Ramos (cell line): ENCODE results near the gene IL22RA1.

Experiments used
- in situ Hi-C: fragments of 300-500 bp; cut with MboI; formaldehyde crosslinking; loops from one replicate; pipeline ENCODE4 v1.14.3; 2022; ENCODE audit warnings: low sequenced_read_pairs; ENCODE audit not compliant: unreplicated experiment

The IL22RA1 gene

DNA sequence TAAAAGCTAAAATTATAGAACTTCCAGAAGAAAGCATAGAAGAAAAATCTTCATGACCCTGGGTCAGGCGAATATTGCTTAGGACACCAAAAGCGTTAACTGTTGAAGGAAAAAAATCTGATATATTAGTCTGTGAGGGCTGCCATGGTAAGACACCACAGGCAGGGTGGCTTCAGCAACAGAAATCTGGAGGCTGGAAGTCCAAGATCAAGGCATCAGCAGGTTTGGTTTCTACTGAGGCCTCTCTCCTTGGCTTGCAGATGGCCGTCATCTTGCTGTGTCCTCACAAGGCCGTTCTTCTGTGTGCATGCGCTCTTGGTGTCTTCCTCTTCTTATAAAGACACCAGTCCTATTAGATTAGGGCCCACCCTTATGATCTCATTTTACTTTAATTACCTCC is 29.7 kb upstream of the IL22RA1 start:
- in situ Hi-C loops: no loop called here

GRCh38 chr1:24169286-24169685 is 26.3 kb upstream of the IL22RA1 start:
- in situ Hi-C loops: no loop called here

DNA sequence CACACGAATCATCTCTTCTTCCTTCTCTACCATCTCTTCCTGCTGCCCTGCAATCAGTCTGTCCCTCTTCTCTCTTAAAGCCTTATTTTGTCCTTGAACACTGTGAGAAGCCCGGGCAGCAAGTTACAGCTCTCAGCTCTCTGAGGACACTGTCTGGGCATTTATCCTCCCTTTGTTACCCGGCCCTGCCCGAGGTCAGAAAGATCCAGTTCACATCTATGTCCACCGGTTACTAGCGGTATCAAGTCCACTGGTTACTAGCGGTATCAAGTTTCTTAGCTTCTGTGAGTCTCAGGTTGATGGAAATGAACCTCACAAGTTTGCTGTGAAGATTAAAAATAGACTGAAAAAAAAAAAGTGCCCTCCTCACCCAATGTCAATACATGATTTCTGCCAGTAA is 25.3 kb upstream of the IL22RA1 start:
- in situ Hi-C loops: no loop called here

- in situ Hi-C loops: no loop called here
Measured at GRCh38 chr1:24167008-24167407, 24.1 kb upstream of the IL22RA1 start.

DNA sequence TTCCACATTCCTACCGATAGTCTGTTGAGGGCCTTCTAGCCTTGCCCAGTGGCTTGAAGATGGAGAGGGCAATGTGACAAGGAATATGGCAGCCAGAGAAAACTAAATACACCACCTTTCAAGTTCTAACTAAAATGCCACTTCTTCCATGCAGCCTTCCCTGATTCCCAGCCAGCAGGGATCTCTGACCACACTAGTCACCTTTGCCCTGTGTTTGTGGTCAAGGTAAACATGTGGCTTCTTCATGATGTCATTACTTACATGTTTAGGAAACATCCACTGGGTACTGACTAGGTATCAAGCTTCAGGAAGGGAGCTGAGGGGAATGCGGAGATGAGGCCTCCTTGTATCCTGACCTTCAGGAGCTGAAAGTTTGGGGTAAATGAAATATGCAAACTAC is 22.6 kb upstream of the IL22RA1 start:
- in situ Hi-C loops: no loop called here

GRCh38 chr1:24164004-24164403 is 21.1 kb upstream of the IL22RA1 start:
- in situ Hi-C loops: no loop called here

GRCh38 chr1:24162201-24162600 is 19.3 kb upstream of the IL22RA1 start:
- in situ Hi-C loops: no loop called here

GRCh38 chr1:24161270-24161669 is 18.3 kb upstream of the IL22RA1 start:
- in situ Hi-C loops: no loop called here

DNA sequence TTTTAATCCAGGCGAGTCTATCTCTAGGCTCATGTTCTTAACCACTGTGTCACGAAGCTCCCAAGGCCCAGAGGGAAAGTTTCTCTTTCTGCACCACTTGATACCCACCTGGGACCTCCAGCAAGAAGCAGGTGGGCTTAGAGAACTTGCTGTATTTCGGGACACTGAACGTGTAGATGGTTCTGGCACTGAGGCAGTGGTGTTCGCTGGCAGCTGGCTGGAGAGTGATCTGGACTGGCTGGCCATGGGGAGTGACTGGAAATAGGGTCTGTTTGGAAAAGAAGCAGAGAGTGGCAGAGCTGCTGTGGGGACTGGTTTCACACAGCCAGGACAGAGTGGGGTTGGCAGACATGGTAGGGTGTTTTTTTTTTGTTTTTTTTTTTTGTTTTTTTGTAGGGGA is 16.4 kb upstream of the IL22RA1 start:
- in situ Hi-C loops: no loop called here

GRCh38 chr1:24157918-24158481 is 15.1 kb upstream of the IL22RA1 start:
- in situ Hi-C loops: no loop called here

DNA sequence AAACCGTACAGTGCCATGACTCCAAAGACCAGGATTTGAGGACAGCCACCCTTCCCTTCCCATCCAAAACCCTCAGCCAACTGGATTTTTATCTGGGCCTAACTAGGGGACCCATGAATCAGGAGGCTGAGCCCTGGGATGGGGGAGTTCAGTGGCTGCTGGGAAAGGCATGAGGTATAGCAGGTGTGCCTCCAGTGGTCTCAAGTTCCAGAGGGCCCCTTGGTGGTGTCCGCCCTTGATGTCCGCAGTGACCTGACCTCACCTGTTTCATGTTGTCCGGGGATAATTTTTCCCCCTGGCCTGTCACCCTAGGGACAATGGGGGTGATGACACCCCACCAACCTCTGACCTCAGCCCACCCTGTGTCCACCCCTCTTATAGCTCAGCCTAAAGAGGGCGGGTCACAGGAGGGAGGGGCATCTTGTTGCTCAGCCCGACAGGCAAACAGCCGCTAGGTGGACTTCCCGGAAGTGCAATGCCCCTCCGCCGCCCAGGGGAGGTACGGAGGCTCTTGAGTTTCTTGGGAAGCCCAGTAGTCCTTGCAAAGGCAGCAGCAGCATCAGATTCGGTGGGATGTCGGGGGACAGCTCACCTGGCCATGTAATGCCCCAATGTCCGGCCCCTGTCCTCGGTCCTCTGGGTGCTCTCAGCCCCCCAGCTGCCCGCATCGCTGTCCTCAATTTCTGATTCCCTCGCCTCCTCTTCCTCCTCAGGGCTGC is 13.8 kb upstream of the IL22RA1 start:
- in situ Hi-C loops: no loop called here

GRCh38 chr1:24155011-24155782 is 12.3 kb upstream of the IL22RA1 start:
- in situ Hi-C loops: no loop called here

- in situ Hi-C loops: no loop called here
Measured at GRCh38 chr1:24154215-24154614, 11.3 kb upstream of the IL22RA1 start.

GRCh38 chr1:24152631-24153494 is 9.9 kb upstream of the IL22RA1 start:
- in situ Hi-C loops: no loop called here

DNA sequence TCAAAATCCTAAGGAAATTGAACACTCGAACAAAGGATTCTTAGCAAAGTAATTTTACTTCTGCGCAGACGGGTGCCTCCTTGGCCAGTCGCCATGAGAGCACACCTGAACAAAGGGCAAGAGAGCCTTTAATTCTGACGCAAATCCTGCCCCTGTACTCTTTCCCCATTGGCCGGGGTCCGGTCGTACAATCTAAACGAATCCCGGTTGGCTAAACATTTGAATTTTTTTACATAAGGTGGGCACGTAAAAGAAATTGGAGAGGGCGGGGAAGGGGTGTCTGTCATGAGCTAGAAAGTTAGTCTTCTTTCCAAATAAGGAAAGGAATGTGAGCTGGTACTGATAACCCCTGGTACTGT is 8.2 kb upstream of the IL22RA1 start:
- in situ Hi-C loops: no loop called here

DNA sequence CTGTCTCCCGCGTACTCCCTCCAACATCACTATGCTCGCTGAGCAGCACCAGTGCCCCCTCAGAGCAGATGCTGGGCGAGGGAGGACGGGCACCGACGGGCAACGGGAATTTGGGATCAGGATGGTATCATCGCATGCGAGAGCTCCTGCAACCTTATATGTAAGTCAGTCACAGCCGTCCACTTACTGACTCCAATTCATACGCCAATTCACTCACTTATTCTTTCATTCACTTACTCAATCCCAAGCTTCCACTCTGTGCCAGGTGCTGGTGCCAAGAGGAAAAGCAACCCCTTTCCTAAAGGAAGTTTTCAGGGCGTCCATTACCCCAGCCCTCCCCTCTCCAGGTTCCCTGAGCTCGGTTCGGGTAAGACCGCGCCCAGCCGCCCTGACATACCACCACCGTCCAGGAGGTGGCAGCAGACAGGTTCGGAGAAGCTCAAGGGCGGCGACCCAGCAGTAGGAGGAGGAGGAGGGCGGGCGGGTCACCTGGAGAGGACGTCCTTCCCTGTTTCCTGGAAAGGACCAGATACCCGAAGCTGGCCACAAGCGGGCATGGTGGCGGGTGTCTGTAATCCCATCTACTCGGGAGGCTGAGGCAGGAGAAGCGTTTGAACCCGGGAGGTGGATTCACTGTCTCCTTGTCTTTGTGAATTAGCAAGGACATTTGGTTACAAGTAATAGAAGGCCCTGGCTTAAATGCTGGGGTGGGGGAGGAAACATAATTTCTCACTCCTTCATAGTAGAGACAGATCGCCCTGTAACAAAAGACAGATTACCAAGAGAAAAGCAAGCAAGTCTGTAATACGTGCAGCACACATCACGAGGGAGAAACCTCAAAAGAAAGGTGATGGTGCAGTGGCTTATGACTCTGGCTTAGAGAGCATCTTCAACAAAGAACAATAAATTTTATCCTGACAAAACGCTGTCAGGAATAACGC is 7.6 kb upstream of the IL22RA1 start:
- in situ Hi-C loops: no loop called here

DNA sequence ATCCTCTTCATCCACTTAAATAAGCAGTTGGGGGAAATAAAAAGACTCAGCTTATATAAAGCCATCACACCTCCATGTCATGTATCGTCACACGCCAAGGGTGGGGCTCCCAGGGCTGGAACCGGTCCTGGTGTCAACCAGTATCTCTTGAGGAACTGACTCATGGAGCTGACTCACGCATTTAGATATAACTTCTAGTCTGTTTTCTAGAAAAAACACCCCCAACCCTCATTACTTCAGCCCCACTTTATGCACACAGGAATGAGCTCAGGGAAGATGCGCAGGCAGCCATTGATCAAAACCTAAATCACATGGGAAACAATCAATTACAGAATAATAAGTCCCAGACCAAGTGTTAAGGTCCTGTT is 6.9 kb upstream of the IL22RA1 start:
- in situ Hi-C loops: no loop called here

GRCh38 chr1:24147816-24148215 is 4.9 kb upstream of the IL22RA1 start:
- in situ Hi-C loops: no loop called here

DNA sequence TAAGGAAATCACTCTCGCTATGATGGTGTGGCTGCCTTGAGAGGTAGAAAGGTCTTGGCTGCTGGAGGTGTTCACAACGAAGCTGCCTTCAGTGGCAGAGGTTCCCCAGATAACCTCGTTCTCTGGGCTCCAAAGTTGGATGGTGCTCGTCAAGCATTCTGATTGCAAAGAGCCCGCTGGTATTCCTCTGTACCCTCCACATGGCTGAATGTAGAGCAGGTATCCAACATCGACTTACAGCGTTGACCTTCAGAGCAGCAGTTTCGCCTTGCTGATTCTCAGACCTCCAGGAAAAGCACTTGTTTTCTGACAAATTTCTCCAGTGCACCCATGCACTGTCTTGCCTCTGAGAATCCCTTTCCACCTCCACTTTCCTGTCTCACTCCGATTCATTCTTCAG is 4.3 kb upstream of the IL22RA1 start:
- in situ Hi-C loops: no loop called here
